OCI-LY3 (cell line): Measurements from ENCODE around the gene DTX3L.

Experiments
- H2AFZ ChIP-seq: fragments of 200-600, 300-600 bp; shearing (Covaris generic); 2 replicates; pipeline ENCODE4 v1.6.0; 2014; ENCODE audit warnings: antibody characterized with exemption, low read depth, low read length
- H3K27ac ChIP-seq: fragments of 200-600, 300-600 bp; sonication (generic); 2 replicates; pipeline ENCODE4 v1.5.1; 2014; ENCODE audit warnings: mild to moderate bottlenecking, low read length, moderate library complexity, mixed read lengths
- H3K27me3 ChIP-seq: fragments of 200-600, 300-600 bp; sonication (generic); 2 replicates; pipeline ENCODE4 v1.6.1; 2014; ENCODE audit warnings: low read depth, low read length, mixed read lengths
- H3K36me3 ChIP-seq: fragments of 200-600, 300-600 bp; sonication (generic); replicated peaks from 2 replicates; pipeline ENCODE3; 2014; ENCODE audit warnings: low read depth, low read length, mixed read lengths
- H3K4me1 ChIP-seq: fragments of 300-600, 200-600 bp; sonication (generic); 2 replicates; pipeline ENCODE4 v1.6.1; 2014; ENCODE audit warnings: low read length, mixed read lengths
- H3K4me2 ChIP-seq: fragments of 200-600, 300-600 bp; sonication (generic); 2 replicates; pipeline ENCODE4 v1.6.1; 2014; ENCODE audit warnings: low read length, mixed read lengths
- H3K4me3 ChIP-seq: fragments of 300-600, 200-600 bp; sonication (generic); 2 replicates; pipeline ENCODE4 v1.5.1; 2014; ENCODE audit warnings: antibody characterized with exemption, mild to moderate bottlenecking, low read length, moderate library complexity
- H3K79me2 ChIP-seq: fragments of 300-600, 200-600 bp; shearing (Covaris generic); 2 replicates; pipeline ENCODE4 v1.6.1; 2014; ENCODE audit warnings: mild to moderate bottlenecking, low read length, mixed read lengths
- H3K9ac ChIP-seq: fragments of 300-600, 200-600 bp; shearing (Covaris generic); 2 replicates; pipeline ENCODE4 v1.6.0; 2014; ENCODE audit warnings: mild to moderate bottlenecking, low read length, moderate library complexity
- H3K9me3 ChIP-seq: fragments of 200-600, 300-600 bp; shearing (Covaris generic); 2 replicates; pipeline ENCODE4 v1.6.1; 2014; ENCODE audit warnings: low read length, mixed read lengths; ENCODE audit not compliant: insufficient read depth
- H4K20me1 ChIP-seq: fragments of 200-600, 300-600 bp; sonication (generic); 2 replicates; pipeline ENCODE4 v1.6.1; 2016; ENCODE audit warnings: low read length, mixed read lengths; ENCODE audit not compliant: insufficient read depth
- EZH2phosphoT487 ChIP-seq: fragments of 200-600 bp; shearing (Covaris generic); IDR thresholded peaks from 2 replicates; pipeline ENCODE4 v1.6.1; 2018; ENCODE audit warnings: antibody characterized with exemption, mixed run types, low read depth
- TF ChIP-seq, protein P1 (sequence below): fragments of 200-600, 300-600 bp; sonication (generic); IDR thresholded peaks from 2 replicates; pipeline ENCODE4 v1.5.1; 2014; ENCODE audit warnings: antibody characterized with exemption, low read length, low read depth

DTX3L gene

GRCh38 chr3:122553171-122553570 lies 11.0 kb upstream of the DTX3L start:
- Histone ChIP-seq H3K4me1 (no peaks in the 10 kb centered on the region), H3K4me3 (no peak overlapping the region), H3K27ac (no peak overlapping the region), H3K9ac (no peak overlapping the region), H4K20me1 (peaks cover 3% of the 10 kb centered on the region; the same call in 1 of the 2 replicates), H3K27me3 (no peaks in the 10 kb centered on the region), H3K4me2 (no peak overlapping the region), H3K9me3 (no peaks in the 10 kb centered on the region), H3K79me2 (0 out of 2 replicates have a peak, but pooled peaks cover 3% of the 10 kb centered on the region), H3K36me3 (peaks cover 80% of the 10 kb centered on the region), H2AFZ (no peak overlapping the region)
- TF ChIP-seq EZH2phosphoT487: no peak
- TF ChIP-seq, protein P1, sequence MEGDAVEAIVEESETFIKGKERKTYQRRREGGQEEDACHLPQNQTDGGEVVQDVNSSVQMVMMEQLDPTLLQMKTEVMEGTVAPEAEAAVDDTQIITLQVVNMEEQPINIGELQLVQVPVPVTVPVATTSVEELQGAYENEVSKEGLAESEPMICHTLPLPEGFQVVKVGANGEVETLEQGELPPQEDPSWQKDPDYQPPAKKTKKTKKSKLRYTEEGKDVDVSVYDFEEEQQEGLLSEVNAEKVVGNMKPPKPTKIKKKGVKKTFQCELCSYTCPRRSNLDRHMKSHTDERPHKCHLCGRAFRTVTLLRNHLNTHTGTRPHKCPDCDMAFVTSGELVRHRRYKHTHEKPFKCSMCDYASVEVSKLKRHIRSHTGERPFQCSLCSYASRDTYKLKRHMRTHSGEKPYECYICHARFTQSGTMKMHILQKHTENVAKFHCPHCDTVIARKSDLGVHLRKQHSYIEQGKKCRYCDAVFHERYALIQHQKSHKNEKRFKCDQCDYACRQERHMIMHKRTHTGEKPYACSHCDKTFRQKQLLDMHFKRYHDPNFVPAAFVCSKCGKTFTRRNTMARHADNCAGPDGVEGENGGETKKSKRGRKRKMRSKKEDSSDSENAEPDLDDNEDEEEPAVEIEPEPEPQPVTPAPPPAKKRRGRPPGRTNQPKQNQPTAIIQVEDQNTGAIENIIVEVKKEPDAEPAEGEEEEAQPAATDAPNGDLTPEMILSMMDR: no peak

- H3K27me3 ChIP-seq: no peaks in the 10 kb centered on the region
- H3K27ac ChIP-seq: no peak overlapping the region
- peaks cover 14% of the 10 kb centered on the region; the same call in 1 of the 2 replicates for H3K79me2 ChIP-seq
- no peak overlapping the region for H3K4me2 ChIP-seq
- TF ChIP-seq, protein P1: no peak
- TF ChIP-seq EZH2phosphoT487: no peak
- no peak overlapping the region for H3K4me3 ChIP-seq
- H3K36me3 ChIP-seq: peaks cover 76% of the 10 kb centered on the region
- H4K20me1 ChIP-seq: peaks cover 3% of the 10 kb centered on the region; the same call in 1 of the 2 replicates
- no peaks in the 10 kb centered on the region for H3K9me3 ChIP-seq
- H3K4me1 ChIP-seq: peaks cover 6% of the 10 kb centered on the region
- H2AFZ ChIP-seq: no peak overlapping the region
- no peak overlapping the region for H3K9ac ChIP-seq
These were observed 8.7 kb upstream of the DTX3L start for GRCh38 chr3:122555275-122556071.

DNA sequence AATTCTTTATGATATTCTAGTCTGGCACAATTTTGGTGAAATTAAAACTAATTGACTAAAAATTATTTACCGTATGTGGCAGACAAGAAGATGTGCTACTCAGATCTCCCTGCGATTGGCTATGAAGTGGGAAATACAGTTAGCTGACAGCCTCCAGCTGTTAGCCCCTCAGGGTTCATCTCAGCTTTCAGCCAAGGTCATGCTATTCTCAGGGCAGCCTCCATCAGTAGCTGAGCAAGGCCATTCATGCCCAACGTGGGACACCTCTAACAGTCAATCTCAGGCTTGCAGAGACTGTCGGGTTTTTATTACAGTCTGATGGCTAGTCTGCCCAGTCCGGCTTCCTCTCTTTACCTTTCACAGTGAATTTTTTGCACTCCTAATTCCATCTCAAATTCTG lies 6.8 kb upstream of the DTX3L start:
- no peak overlapping the region for H2AFZ ChIP-seq
- no peak for TF ChIP-seq EZH2phosphoT487
- TF ChIP-seq, protein P1: no peak

DNA sequence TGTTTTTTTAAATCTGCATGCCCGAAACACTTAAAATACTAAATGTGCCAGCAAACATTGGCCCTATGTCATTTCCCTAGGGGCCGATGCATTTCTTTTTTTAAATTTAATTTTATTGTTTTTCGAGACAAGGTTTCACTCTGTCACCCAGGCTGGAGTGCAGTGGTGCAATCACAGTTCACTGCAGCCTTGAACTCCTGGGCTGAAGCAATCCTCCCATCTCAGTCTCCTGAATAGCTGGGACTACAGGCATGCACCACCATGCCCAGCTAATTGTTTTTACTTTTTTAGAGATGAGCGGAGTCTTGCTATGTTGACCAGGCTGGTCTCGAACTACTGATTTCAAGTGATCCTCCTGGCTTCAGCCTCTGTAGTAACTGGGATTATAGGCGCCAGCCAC lies 5.5 kb upstream of the DTX3L start:
- peaks cover 55% of the 10 kb centered on the region for H3K36me3 ChIP-seq
- no peak overlapping the region for H3K27ac ChIP-seq

More for the DNA sequence above, 6.8 kb upstream of the DTX3L start:
- Histone ChIP-seq H3K27me3 (no peaks in the 10 kb centered on the region), H4K20me1 (peaks cover 3% of the 10 kb centered on the region; the same call in 1 of the 2 replicates), H3K27ac (no peak overlapping the region), H3K9ac (no peak overlapping the region), H3K4me1 (peaks cover 21% of the 10 kb centered on the region), H3K9me3 (no peaks in the 10 kb centered on the region), H3K4me3 (no peak overlapping the region), H3K36me3 (peaks cover 63% of the 10 kb centered on the region), H3K4me2 (no peak overlapping the region), H3K79me2 (peaks cover 31% of the 10 kb centered on the region)

More for the DNA sequence above, 5.5 kb upstream of the DTX3L start:
- no peak overlapping the region for H3K4me2 ChIP-seq
- TF ChIP-seq EZH2phosphoT487: no peak
- TF ChIP-seq, protein P1: no peak
- peaks cover 34% of the 10 kb centered on the region for H3K4me1 ChIP-seq
- no peak overlapping the region for H3K4me3 ChIP-seq
- peaks cover 3% of the 10 kb centered on the region; the same call in 1 of the 2 replicates for H4K20me1 ChIP-seq
- peaks cover 43% of the 10 kb centered on the region for H3K79me2 ChIP-seq
- no peaks in the 10 kb centered on the region for H3K9me3 ChIP-seq
- H3K27me3 ChIP-seq: no peaks in the 10 kb centered on the region
- no peak overlapping the region for H2AFZ ChIP-seq
- H3K9ac ChIP-seq: no peak overlapping the region
